Prostate gland (tissue), 2 donors: ENCODE data around the gene NR2E1.

ENCODE experiments used
- POLR2A ChIP-seq: fragments of 450-650 bp; IDR thresholded peaks from one replicate; pipeline ENCODE4 v1.6.1; 2016; ENCODE audit warnings: antibody characterized with exemption, mild to moderate bottlenecking
- POLR2AphosphoS5 ChIP-seq: sonication (generic); formaldehyde crosslinking; IDR thresholded peaks from one replicate; pipeline ENCODE4 v1.6.1; 2017; ENCODE audit warnings: antibody characterized with exemption
- TF ChIP-seq, protein P1 (sequence below), 4 experiments: fragments of 200-600 bp in 2 of 4; fragments of 450-650 bp in 2 of 4; sonication (generic) in 2 of 4; IDR thresholded peaks; 1 replicate in 3 of 4; 2 replicates in 1 of 4; pipeline ENCODE4 v1.5.1; 2016 to 2019; ENCODE audit warnings: antibody characterized with exemption in 4 of 4, mild to moderate bottlenecking in 2 of 4, moderate library complexity in 2 of 4

DNA sequence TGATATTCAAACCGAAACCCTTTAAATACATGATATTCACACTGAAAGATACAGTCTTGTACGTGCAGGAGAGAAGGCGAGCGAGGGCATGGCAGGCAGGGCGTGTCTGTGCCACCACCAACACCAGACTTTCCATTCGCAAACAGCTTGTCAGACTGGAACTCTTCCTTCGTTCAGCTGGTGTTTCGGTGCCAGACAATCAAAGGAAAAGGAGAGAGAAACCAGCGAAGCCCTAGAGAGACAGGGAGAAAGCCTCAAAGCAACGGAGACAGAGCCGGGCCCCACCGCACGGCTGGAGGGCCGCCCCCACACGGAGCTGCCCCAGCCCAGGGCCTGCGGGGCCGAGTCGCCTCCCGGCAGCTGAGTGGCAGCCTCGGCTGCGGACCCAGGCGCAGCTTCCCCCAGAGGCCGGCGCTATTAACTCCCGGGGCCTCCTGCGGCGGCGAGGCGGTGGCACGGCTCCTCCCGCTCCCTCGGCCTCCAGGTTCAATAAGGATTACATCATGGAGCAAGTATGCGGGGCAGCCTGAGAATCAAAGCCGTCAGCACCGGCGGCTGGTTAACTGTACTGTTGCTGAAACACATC, 32.1 kb upstream of the NR2E1 start:
- TF ChIP-seq, protein P1, sequence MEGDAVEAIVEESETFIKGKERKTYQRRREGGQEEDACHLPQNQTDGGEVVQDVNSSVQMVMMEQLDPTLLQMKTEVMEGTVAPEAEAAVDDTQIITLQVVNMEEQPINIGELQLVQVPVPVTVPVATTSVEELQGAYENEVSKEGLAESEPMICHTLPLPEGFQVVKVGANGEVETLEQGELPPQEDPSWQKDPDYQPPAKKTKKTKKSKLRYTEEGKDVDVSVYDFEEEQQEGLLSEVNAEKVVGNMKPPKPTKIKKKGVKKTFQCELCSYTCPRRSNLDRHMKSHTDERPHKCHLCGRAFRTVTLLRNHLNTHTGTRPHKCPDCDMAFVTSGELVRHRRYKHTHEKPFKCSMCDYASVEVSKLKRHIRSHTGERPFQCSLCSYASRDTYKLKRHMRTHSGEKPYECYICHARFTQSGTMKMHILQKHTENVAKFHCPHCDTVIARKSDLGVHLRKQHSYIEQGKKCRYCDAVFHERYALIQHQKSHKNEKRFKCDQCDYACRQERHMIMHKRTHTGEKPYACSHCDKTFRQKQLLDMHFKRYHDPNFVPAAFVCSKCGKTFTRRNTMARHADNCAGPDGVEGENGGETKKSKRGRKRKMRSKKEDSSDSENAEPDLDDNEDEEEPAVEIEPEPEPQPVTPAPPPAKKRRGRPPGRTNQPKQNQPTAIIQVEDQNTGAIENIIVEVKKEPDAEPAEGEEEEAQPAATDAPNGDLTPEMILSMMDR (IDR thresholded peaks at IDR 0.05) = peak in 2 of 4 experiments; percentile 28 to 37
- no peak for TF ChIP-seq POLR2A
- no peak for TF ChIP-seq POLR2AphosphoS5
